SK-N-MC (cell line): ENCODE measurements around the gene RCVRN.

Experiments used
- EZH2 ChIP-seq: fragments of 200-600 bp; sonication (generic); IDR thresholded peaks from one replicate; pipeline ENCODE4 v1.6.1; 2017; ENCODE audit warnings: antibody characterized with exemption
- POLR2AphosphoS5 ChIP-seq: IDR thresholded peaks from 2 replicates; pipeline ENCODE4 v1.6.1; 2012; ENCODE audit warnings: mild to moderate bottlenecking, low read depth, low read length, borderline replicate concordance

DNA sequence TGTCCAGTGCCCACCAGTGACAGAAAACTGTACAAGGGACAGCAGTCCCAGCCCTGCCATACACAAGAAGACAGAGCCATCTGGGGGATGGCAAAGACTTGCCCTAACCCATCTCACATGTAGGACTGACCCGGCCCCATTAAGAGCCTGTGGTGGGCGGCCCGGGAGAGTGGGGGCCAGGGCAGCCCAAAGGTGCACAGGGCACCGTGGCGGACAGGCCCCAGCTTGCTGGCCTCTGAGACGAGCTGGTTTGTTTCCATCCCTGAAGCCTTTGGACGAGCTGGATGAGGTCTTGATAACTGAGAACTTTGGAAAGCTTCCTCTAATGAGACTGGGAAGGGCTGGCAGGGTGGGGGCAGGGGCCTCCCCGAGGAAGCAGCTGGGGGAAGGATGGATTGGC lies 11.0 kb upstream of the RCVRN start:
- TF ChIP-seq EZH2 = no peak
- TF ChIP-seq POLR2AphosphoS5 = no peak
